Measurements from ENCODE around the gene TSPAN18. TPM values are rescaled to one million over a fixed set of nuclear protein-coding genes. Genes with fewer than 3 reads are reported as not detected.

TSPAN18 gene
- total RNA-seq, 1 donor from 2014 or later, result 23.2 TPM

DNA sequence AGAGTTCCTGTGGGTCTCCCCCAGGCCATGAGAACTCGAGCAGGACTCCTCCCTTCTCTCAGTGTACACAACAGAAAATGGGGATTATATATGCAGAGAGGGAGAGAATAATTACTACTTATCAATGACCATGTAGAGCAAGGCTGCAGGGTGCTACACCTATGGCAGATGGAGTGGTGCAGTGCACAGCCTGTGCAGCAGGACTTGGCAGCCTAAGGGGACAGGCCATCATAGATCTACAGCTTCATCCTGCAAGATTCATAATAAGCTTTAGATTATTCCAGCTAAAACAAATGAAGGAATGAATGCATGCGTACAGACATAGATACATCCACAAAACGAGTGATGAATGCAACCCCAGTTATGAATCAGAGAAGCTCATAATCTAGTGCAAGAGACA lies 232.3 kb downstream of the TSPAN18 start:
- DNase-seq, result no peak

DNA sequence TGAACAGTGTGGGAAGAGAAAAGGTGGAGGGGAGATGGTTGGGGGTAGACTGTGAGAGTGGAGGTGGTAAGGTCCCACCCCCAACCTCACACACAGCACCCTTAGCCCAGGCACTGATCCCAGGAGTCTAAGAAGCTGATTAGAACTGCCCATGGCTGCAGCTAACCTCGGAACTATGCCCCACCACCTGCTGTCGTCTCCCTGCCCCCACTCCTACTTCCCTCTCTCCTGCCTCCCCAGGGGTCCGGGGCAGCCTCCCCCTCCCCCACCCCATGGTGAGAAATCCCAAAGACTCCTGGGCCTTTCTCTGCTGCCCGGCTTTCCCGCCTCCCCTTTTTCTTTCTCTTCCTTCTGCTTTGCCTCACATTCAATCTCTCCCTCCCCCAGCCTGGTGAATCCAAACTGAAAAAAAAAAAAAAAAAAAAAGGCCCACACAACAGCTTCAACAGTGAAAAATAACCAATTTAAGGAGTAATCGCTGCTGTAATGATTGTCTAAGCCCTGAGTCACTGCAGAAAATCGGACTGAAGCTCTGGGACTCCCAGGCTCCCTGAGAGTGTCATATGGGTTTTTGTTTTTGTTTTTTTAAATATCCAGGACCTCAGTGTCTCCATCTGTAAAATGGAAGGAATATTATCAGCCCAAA lies 233.6 kb downstream of the TSPAN18 start:
- no peak for DNase-seq

DNA sequence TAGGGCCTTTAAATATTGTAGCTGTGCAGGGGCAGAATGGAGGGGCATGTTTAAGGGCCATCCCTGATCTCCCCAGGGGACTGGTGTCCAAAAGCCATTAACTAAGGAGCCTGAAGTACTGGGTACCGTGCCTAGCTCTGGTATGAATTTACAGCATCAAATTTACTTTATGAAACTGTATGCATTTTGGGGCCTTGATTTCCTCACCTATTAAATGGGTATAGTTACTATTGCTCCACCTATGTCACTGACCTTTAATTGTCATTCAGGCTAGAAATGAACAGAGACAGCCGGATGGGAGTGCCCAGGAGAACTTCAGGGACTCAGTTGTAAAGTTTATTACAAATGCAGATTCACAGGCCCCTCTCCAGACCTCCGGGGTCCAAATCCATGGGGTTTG lies 235.7 kb downstream of the TSPAN18 start:
- DNase-seq, result no peak

DNA sequence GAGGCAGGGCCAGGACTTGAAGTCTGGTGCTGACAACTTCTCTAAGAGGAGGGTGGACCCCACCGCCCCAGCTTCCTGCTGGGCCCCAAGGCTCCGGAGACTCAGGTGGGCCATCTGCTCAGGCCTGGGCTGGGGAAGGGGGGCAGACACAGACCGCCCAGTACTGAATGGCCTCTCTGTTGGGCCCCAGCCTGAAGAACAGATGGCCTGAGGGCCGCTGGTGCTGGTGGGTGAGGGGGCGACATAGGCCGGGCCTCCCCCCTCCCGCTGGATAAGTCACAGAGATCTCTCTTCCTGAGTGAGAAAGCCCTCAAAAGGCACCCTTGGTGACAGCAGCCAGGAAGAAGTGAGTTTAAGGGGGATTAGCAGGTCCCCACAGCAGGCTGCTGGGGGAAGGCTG lies 236.4 kb downstream of the TSPAN18 start:
- no peak for DNase-seq

DNA sequence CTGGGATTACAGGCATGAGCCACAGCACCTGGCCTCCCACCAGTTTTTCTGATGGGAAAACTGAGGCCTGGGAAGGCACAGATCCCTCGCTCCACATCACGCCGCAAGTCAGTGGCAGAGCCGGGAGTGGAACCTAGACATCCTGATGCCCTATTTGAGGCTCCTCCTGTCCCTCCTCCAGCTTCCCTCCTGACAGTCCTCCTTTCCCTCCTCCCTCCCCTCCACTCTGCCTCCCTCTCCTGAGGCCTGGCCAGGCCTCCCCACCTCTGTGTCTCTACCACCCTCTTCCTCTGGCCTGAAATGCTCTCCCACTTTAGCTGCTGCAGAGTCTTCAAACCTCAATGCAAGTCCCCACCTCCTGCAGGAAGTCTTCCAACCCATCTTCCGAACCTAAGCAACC lies 237.2 kb downstream of the TSPAN18 start:
- no peak for DNase-seq

DNA sequence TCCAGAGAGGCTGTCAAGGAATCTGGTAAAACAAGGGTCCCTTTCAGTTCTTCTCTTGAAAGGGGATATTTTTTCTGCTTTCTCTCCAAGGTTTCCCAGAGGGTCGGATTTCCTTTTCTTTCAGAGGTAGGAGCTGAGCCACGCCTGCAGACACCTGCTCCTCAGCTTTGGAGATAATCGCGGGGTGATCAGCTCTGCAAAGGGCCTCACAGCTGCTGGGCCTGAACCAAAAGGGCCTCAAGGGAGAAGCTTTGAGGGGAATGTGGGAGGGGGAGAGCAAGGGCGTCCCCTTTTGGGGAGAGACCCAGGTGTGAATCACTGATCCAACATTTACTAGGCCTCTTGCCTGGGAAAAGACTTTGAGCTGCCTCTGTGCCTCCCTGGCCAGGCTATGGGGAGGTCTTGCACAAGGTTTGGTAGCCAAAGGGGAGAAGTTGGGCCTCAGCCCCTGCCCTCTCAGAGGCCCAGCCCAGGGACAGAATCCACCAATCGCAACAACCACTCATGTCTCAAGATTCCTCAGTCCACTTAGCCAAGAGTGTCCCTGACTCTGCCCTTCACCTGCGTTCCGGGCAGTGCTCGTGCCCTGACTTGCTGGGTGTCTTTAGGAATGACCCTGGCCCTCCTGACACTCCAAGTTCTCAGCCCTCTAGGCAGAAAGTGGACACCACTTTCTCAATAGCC lies 237.9 kb downstream of the TSPAN18 start:
- DNase-seq, result peak; percentile 62

DNA sequence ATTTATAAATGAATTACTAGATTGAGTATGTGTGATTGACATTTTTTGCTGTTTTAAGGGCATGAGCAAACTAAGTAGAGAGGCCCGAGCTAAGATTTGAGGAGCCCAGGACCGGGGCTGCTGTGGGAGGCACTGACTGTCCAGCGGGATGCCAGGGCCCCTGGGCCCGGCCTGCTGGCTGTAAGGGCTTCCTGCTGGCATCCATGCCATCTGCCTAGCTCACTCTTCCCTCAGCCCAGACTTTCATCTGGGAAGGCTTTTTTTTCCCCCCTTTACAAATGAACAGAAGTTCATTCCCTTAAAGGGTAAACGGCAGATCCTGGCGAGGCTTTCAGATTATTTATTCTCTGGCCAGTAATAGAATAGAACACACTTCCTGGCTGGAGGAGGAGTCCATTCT lies 239.9 kb downstream of the TSPAN18 start:
- DNase-seq, result no peak

DNA sequence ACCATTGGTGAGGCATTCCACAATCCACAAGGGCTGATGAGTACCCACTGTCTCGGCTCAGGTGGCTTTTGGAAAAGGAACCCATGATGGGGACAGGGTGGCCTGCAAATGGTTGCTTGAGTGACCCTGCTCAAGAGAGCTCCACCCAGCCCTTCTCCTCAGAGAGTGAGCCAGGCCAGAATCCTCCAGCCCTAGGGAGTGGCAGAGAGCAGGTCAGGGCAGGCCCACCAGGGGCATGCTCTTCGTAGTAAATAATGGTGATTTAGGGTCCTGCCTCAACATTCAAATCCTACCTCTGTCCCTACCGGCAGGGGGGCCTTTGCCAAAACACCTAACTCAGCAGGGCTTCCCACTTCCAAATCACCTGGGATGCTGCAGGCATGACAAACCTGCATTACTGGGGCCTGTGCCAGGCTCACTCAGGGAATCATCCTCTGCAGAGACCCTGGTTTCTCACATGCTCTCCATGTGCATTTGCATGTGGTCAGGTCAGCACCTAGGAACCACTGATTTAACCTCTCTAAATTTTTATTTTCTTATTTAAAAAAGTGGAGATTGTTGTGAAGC lies 241.3 kb downstream of the TSPAN18 start:
- DNase-seq, result no peak

DNA sequence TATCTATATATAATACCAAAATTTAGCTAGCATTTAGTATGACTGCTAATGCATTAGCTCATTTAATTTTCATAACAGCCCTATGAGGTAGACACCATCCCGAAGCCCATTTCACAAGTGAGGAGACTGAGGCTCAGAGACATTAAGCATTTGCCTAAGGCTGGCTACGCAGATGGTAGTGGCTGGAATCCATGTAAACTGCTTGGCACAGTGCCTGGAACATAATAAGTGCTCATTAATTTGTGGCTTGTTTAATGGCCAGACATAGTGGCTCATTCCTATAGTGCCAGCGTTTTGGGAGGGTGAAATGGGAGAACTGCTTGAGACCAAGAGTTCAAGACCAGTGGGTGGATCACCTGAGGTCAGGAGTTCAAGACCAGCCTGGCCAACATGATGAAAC lies 241.7 kb downstream of the TSPAN18 start:
- no peak for DNase-seq

DNA sequence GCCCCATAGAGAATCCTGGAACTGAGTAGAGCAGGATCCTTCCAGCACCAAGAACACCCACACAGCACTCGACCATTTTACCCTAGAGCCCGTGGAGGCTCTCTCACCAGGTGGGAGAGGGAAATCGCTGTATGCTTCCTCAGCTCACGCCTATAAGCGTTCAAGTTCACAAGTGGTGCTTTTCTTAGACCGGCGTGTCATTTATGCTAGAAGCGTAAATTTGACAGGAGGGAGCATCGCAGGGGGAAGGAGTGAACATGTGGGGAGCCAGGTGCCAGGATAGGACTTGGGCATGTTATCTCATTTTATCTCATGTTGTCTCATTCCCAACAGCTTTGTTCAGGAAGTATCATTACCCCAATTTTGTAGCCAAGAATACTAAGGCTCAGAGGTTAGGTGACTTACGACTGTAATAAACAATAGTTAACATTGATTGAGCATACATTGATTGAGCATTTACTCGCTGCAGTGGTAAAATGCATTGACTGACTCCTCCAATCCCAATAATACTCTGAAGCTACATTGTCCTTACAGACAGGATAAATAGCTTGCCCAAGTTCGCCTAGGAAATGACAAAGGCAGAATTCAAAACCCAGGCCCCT lies 243.0 kb downstream of the TSPAN18 start:
- no peak for DNase-seq

DNA sequence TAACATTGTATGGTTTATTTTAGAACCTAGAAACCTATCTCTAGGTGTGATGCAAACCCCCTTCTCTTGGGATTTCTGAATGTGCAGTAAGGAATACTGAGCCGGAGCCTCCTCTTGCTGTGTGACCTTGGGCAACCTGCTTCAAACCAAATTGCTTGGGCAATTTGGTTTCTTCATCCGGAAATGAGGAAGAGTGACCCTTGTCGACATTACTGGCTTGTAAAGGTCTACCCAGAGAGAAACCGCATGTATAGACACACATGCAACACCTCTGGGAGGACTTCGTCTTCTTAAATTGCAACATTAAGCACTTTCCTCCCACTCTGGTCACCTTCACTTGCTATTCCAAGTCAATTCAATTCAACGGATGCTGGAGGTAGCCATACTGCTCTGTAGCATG lies 243.5 kb downstream of the TSPAN18 start:
- no peak for DNase-seq

DNA sequence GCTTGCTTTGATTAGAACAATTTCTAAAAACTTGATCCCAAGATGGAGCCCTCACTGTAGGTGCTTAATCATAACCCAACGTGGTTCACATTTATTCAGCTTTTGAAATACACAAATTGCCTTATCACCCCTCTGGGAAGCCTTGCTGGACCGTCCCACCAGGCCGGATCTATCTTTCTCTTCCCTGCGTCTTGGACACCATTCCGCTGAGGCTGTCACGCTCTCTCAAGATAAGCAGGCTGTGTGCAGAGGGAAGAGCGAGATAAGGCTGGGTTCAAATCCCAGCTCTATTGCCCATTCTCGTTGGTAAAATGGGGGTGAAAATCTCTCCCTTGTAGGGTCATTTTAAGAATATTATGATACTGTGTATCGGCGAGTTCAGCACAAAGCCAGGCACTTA lies 244.4 kb downstream of the TSPAN18 start:
- DNase-seq, result no peak

DNA sequence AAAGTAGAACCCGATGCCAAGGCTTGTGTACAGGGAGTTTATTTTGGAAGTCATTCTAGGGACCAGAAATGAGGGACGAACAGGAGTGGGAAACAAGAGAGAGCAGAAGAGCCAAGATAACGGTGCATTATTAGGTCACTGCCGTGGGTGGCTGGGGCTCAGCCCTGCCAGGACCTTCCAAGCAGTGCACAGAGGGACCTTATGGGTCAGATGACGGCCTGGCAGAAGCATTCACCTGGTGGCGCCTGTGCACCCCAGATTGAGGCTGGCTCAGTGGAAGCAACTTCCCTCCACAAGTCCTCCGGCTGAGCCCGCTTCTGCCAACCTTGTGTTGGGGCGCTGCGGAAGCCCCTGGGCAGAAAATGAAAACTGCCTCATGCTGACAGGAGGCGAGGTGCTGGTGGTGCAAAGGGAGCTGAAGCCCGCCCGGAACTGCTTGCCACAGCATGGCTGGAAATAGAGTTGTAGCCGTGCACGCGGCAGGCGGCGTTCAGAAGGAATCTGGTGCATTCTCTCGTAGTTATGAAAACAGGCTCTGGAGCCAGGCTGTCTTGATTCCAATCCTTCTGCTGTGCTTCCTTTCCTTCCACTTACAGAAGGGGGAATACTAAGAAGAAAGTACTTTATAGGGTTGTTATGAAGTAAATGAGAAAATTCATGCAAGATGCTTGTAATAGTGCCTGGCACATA lies 246.1 kb downstream of the TSPAN18 start:
- no peak for DNase-seq

DNA sequence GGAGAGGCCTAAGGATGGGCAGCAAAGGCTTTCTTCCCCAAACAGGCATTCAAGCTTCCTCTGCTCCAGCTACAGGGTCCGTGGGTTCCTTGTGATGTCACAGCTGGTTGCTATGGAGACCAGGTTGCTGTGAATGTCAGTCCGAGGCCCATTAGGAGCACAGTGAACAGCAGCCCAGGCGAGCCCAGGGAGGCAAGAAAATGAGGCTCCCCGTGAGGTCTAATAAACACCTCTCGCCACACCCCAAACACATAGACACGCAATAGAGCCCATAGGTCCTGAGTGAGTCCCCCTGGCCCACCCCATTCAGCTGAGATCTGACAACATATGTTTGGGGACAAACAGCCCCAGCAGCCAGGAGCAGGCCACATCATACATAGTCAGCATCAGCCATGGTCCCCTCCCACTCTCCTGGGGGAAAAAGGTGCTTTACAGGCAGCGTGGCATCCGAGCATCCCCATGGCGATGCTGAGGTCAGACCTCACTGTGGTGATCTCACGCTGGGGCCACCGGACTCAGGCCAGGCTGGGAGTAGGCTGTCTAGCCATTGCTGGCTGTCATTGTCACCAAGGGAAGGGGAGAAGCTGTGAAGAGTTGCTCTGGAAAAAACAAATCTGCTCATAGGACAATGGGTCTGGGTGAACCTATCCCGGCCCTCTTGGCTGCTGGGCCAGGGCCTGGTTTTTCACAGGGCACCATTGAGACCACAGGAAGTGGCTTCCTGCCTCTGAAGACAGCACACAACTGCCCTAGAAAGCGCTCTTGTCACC lies 247.1 kb downstream of the TSPAN18 start:
- DNase-seq, result no peak

DNA sequence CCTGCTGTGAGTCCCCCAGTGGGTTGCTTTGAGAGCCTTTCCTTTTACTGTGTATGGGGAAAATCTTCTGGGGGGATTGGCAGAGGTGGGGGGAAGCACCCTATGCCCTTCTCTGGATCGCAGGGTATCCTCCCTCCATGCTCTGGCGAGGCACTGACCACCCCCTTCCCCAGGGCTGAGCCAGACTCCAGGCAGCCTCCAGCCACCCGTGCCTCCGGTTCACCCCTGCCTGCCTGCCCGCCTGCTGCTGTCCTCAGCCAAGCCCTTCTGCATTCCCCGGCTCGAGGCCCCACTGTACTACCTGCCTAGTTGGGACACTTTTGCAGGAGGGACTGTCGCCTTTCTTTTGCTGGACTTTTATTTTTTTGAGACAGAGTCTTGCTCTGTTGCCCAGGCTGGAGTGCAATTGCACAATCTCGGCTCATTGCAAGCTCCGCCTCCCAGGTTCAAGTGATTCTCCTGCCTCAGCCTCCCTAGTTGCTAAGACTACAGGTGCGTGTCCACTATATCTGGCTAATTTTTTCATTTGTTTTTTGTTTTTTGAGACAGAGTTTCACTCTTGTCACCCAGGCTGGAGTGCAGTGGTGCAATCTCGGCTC lies 247.7 kb downstream of the TSPAN18 start:
- DNase-seq, result no peak

DNA sequence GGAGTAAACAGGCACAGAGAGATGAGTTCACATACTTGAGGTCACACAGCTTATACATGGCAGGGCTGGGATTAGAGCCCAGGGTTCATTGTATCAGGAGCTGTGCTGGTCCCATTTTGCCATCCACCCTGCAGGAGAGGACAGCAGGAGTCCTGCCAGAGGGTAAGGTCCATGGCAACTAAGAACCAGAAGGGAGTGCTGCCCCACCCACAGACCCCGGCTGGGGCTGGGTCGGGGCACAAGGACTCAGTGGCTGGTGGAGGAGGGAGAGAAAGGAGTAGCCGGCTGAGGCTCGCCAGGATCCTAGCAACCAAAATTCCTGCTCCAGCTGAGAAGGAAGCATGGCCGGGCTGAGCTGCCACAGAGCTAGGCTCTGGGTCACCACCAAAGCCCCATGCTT lies 249.8 kb downstream of the TSPAN18 start:
- no peak for DNase-seq

DNA sequence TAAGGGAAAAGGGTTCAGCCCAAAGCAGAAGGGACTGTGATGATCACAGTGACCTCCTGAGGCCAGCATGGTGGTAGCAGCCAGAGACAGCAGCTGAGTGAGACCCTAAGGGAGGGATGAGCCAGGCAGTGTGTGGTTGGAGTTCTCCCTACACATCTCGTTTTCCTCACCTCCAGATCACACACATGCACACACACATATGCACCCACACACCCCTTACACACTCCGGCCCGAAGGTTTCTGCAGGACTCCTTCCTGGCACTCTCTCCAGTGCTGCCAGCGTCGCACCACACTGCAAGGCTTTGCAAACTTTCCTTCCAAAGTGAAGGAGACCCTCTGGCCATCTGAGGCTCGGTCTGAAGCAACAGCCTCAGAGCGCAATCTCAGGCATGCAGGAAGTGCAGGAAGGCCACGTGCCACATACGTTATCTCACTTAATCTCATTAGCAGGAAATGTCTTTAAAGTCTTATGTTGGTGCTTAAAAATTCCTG lies 250.8 kb downstream of the TSPAN18 start:
- DNase-seq, result no peak

DNA sequence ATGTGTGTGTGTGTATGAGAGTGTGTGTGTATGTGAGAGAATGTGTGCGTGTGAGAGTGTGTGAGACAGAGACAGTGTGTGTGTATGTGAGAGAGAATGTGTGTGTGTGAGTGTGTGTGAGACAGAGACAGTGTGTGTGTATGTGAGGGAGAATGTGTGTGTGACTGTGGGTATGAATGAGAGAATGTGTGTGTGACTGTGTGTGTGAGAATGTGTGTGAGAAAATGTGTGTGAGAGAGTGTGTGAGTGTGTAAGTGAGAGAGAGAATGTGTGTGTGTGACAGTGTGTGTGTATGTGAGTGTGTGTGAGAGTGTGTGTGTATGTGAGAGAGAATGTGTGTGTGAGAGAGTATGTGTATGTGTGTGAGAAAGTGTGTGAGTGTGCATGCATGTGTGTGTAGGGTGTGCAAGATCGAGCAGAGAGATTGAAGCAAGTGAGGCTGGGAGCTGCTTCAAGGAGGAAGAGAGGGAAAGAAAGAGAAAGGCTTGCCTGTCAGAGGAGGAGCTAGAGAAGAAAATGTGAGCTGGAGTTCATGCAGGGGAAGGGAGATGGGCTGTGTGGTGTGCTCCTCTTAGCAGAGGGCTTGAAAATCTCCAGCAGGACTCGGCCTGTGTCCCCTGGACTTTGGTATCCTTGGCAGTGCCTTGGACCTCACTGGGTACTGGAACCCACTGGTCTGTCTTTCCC lies 251.7 kb downstream of the TSPAN18 start:
- DNase-seq, result no peak

DNA sequence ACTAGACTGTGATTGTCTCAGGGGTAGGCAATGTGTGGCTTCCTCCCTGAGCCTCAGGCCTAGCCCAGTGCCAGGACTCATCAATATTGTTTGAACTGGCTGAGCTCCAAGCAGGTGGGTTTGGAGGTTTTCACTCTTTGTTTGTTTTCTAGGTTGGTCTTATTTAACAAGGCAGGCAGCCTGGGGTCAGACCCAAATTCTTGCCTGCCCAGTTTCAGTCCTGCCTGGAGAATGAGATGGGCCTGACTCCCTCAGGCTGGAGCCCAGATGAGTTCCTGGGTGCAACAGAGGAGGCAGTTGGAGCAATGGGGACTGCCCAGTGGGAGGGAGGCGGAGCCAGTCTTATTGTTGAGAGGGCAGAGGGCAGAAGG lies 252.2 kb downstream of the TSPAN18 start:
- peak; percentile 72 for DNase-seq

DNA sequence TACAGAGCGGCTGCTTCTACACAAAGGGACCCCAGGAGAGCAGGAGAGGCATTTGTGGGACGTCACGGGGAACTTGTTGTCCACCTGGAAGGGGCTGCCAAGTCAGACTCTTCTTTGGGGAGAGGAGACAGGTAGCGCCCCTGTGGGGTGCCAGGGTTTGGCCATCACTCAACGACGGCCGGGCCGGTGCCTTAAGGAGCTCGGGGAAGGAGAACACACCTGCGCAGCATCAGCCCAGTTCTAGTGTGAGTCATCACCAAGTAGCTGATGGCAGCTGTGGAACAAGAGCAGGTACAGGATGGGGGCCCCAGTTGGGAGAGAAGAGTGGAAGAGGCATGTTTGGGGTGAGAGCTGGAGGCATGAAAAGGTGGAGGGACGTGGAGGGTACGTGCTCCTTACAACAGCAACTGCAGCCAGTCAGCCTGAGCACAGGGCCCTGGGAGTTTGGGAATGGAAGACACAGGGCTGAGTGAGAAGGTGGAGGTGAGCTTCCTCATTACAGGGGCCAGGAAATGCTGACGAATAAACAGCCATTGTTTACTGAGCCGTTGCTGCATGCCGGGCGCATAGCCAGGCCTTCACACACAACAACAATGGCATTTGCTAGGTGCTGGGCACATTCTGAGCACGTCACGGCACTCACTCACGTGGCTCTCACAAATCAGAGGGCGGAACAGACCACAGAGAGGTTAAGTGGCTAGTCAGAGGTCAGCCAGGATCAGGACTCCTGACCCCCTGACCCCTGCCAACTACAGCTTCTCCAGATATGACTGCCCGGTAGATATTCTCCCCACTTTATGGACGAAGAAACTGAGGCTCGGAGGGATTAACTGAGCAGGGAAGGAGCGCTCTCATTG lies 253.0 kb downstream of the TSPAN18 start:
- peak; percentile 63 for DNase-seq
